ENCODE measurements around the gene MRPS14. TPM values are rescaled to one million over a fixed set of nuclear protein-coding genes. Genes with fewer than 3 reads are reported as not detected.

MRPS14 gene
- polyA plus RNA-seq, 1 of the 3 experiments (the other 2 are of a cell fraction) = 18.2 TPM

GRCh38 chr1:175070818-175071217, 47.6 kb upstream of the MRPS14 start (continued):
- TF ChIP-seq PBX3 (IDR thresholded peaks at IDR 0.05) = no peak
- TF ChIP-seq MAX (IDR thresholded peaks at IDR 0.05; ENCODE audit: low read depth) = no peak
- no peak for TF ChIP-seq USF1 (IDR thresholded peaks at IDR 0.05; ENCODE audit: borderline replicate concordance, low read depth)

GRCh38 chr1:175067362-175068106, 44.3 kb upstream of the MRPS14 start, which contains the start of gene TNN:
Gene TNN, plus strand, starts transcription at chr1:175067833. Its CDS starts 9,586 bp downstream, at chr1:175077419.
- H3K79me2 ChIP-seq (ENCODE audit: insufficient read depth) = no peaks in the 10 kb centered on the region
- peaks cover 0 to 2% of the 10 kb centered on the region in 2 experiments; a peak in 1 of 4 replicates for H3K4me1 ChIP-seq (ENCODE audit: control insufficient read depth in 1 of 2, insufficient read depth in 2 of 2, low read depth in 1 of 2, low read length in 1 of 2)
- 40% methylated on average over 6 of the region's 9 CpGs for WGBS (ENCODE audit: low lambda C conversion rate)
- H3K4me3 ChIP-seq (ENCODE audit: low read depth in 2 of 2, low read length in 1 of 2) = no peak within 1 kb of the TSS
- no peaks in the 10 kb centered on the region for H3F3A ChIP-seq (replicated peaks; ENCODE audit: insufficient read depth)
- no peaks in the 10 kb centered on the region for H3K9me3 ChIP-seq
- no peaks in the 10 kb centered on the region for H3K9me2 ChIP-seq
- H2AFZ ChIP-seq (ENCODE audit: low read depth) = no peak within 1 kb of the TSS
- H3K9ac ChIP-seq = no peak within 1 kb of the TSS
- ChIA-PET CTCF (interaction anchor here (1.0 to 1.5 kb wide), 2 partner anchors 9 to 79 kb away, joined by 4 to 5 read pairs; no protein-coding TSS in a partner anchor), POLR2A (no interaction called here)
- DNase-seq = no peak
- no peaks in the 10 kb centered on the region for H4K20me1 ChIP-seq (ENCODE audit: insufficient read depth)
- H3K4me2 ChIP-seq = no peak within 1 kb of the TSS
- TF ChIP-seq TAF1 (IDR thresholded peaks at IDR 0.05; ENCODE audit: borderline replicate concordance, low read depth, low read length) = no peak
- no peak for TF ChIP-seq MXI1 (IDR thresholded peaks at IDR 0.05; ENCODE audit: low read depth, low read length)
- TF ChIP-seq RXRA (IDR thresholded peaks at IDR 0.05; ENCODE audit: borderline replicate concordance, low read depth) = no peak
- no peak for TF ChIP-seq CTCF (IDR thresholded peaks at IDR 0.05)
- no peak for TF ChIP-seq USF2 (IDR thresholded peaks at IDR 0.05; ENCODE audit: borderline replicate concordance, low read depth, low read length)
- no peak for TF ChIP-seq FOSL2 (IDR thresholded peaks at IDR 0.05; ENCODE audit: borderline replicate concordance, low read depth)
- TF ChIP-seq NFIC (IDR thresholded peaks at IDR 0.05; ENCODE audit: borderline replicate concordance) = no peak
- TF ChIP-seq SMC3 (IDR thresholded peaks at IDR 0.05; ENCODE audit: low read depth, low read length) = no peak
- TF ChIP-seq SIN3A (IDR thresholded peaks at IDR 0.05; ENCODE audit: borderline replicate concordance, low read depth, low read length) = no peak
- no peak for TF ChIP-seq PBX3 (IDR thresholded peaks at IDR 0.05)
- TF ChIP-seq CHD2 (IDR thresholded peaks at IDR 0.05; ENCODE audit: low read length, partially characterized antibody) = no peak
- no peak for TF ChIP-seq MEF2A (IDR thresholded peaks at IDR 0.05; ENCODE audit: borderline replicate concordance, low read depth)
- TF ChIP-seq FOXM1 (IDR thresholded peaks at IDR 0.05; ENCODE audit: low read depth) = no peak
- no peak for TF ChIP-seq MAX (IDR thresholded peaks at IDR 0.05; ENCODE audit: low read depth)
- no peak for TF ChIP-seq YY1 (IDR thresholded peaks at IDR 0.05; ENCODE audit: low read depth)
- no peak for TF ChIP-seq EZH2phosphoT487 (IDR thresholded peaks at IDR 0.05; ENCODE audit: borderline replicate concordance, low read depth)
- no peak for TF ChIP-seq TCF12 (IDR thresholded peaks at IDR 0.05)
- H3K27me3 ChIP-seq (ENCODE audit: insufficient read depth) = no peaks in the 10 kb centered on the region
- no peak within 1 kb of the TSS for H3K27ac ChIP-seq (ENCODE audit: low read depth in 2 of 2, low read length in 1 of 2)
- no peaks in the 10 kb centered on the region for H3K36me3 ChIP-seq (replicated peaks in 1 of 2; ENCODE audit: control insufficient read depth in 1 of 2, insufficient read depth in 2 of 2, low read length in 1 of 2)
